ENCODE data around the gene CEBPE. TPM values are rescaled to one million over a fixed set of nuclear protein-coding genes. Genes with fewer than 3 reads are reported as not detected.

The CEBPE gene
- total RNA-seq, 1 experiment from 2014 or later, result not detected

DNA sequence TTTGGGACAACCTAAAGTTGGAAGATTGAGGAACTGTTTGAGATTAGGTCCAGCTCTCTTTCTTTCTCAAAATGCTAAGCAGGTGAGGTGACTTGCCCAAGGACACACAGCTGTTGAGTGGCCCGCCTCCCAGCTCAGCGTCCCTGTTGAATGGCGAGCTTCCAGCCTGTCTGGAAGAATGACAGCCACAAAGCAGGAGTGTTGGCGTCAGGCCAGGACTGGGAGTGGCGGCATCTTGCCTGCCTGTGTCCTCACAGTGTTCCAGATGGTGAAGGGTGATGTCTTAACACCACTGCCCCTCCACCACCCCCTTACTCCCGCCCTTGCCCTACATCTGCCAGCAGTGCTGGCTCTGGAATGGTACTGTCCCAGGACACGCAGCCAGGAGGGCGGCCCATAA lies 4.4 kb upstream of the CEBPE start:
- ChIA-PET POLR2A (interaction anchor here (1.2 kb wide), 1 partner anchor 257 kb away, joined by 3 read pairs; no protein-coding TSS in a partner anchor), CTCF (interaction anchor here (1.1 to 2.5 kb wide), 5 partner anchors 29 to 67 kb away, joined by 3 to 9 read pairs (median 3); partner anchors contain the start of gene ACIN1)
- no peaks in the 10 kb centered on the region for H3K79me2 ChIP-seq (ENCODE audit: insufficient read depth, low read length)

GRCh38 chr14:23122086-23122485 lies 3.0 kb upstream of the CEBPE start:
- no peaks in the 10 kb centered on the region for H3K4me1 ChIP-seq (ENCODE audit: control insufficient read depth in 1 of 2, insufficient read depth in 2 of 2, low read length in 2 of 2)
- H3K79me2 ChIP-seq (ENCODE audit: insufficient read depth, low read length), result no peaks in the 10 kb centered on the region
- no TSS peak for BruUV-seq (replicated peaks)
- H2AFZ ChIP-seq (ENCODE audit: low read depth, low read length, poor library complexity, severe bottlenecking), result no peak overlapping the region
- CTCF ChIA-PET, result interaction anchor here (1.2 to 4.3 kb wide), 4 partner anchors 27 to 199 kb away, joined by 3 to 162 read pairs (median 10); partner anchors contain the start of genes ACIN1, PABPN1 and SLC7A8
- DNase-seq (ENCODE audit: low read depth, low spot score), result no peak
- H4K20me1 ChIP-seq (ENCODE audit: insufficient read depth), result no peaks in the 10 kb centered on the region
- H3K27me3 ChIP-seq (ENCODE audit: insufficient read depth, low read length), result no peaks in the 10 kb centered on the region
- H3K4me3 ChIP-seq (replicated peaks in 1 of 2; ENCODE audit: low read depth in 1 of 2, low read length in 2 of 2), result no peak overlapping the region
- RAD21 ChIA-PET (ENCODE audit: low non-redundant PET in 1 of 2, low total read pairs in 2 of 2, uncharacterized antibody in 2 of 2, unreplicated experiment in 2 of 2), result interaction anchor here in 1 of 2 experiments (2.4 kb wide), 1 partner anchor 65 kb away, joined by 24 read pairs; no protein-coding TSS in a partner anchor
- no peaks in the 10 kb centered on the region for H3K9me3 ChIP-seq (ENCODE audit: control insufficient read depth in 1 of 2, insufficient read depth in 1 of 2, low read depth in 1 of 2, low read length in 2 of 2)
- no peak overlapping the region for H3K9ac ChIP-seq (ENCODE audit: low read length)
- no peak overlapping the region for H3K4me2 ChIP-seq (ENCODE audit: low read length)
- no peaks in the 10 kb centered on the region for H3K9me2 ChIP-seq (ENCODE audit: insufficient read depth)
- no peak for ATAC-seq
- H3K36me3 ChIP-seq (ENCODE audit: control insufficient read depth in 1 of 2, insufficient read depth in 2 of 2, low read length in 2 of 2), result no peaks in the 10 kb centered on the region
- no peak overlapping the region for H3K27ac ChIP-seq (ENCODE audit: low read depth, low read length)
- intact Hi-C loops (cut with micrococcal nuclease), result loop anchor here (5.0 kb wide), 1 partner anchor 260 kb away; no protein-coding TSS in a partner anchor
- POLR2A ChIA-PET, result no interaction called here
- TF ChIP-seq EZH2 (IDR thresholded peaks at IDR 0.05) (no peak), ZNF274 (IDR thresholded peaks at IDR 0.05; ENCODE audit: low read depth, low read length) (no peak), JUND (IDR thresholded peaks at IDR 0.05) (no peak), EZH2phosphoT487 (IDR thresholded peaks at IDR 0.05; ENCODE audit: borderline replicate concordance) (no peak), FOSL1 (IDR thresholded peaks at IDR 0.05; ENCODE audit: low read depth) (no peak), CEBPB (IDR thresholded peaks at IDR 0.05; ENCODE audit: low read depth) (no peak), YY1 (IDR thresholded peaks at IDR 0.05; ENCODE audit: extremely low read depth, insufficient replicate concordance, low read depth, low read length) (no peak), SIN3A (IDR thresholded peaks at IDR 0.05; ENCODE audit: low read depth) (no peak), CTCF (IDR thresholded peaks at IDR 0.05 in 2 of 3, conservative IDR thresholded peaks at IDR 0.05 in 1 of 3; ENCODE audit: borderline replicate concordance in 1 of 3, insufficient read depth in 1 of 3, low read depth in 2 of 3, low read length in 2 of 3) (no peak), ZBTB33 (IDR thresholded peaks at IDR 0.05; ENCODE audit: extremely low read depth, insufficient replicate concordance, low read length) (no peak)
- TF ChIP-seq, protein P1, sequence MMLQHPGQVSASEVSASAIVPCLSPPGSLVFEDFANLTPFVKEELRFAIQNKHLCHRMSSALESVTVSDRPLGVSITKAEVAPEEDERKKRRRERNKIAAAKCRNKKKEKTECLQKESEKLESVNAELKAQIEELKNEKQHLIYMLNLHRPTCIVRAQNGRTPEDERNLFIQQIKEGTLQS (IDR thresholded peaks at IDR 0.05), result no peak
- TF ChIP-seq, protein P2, sequence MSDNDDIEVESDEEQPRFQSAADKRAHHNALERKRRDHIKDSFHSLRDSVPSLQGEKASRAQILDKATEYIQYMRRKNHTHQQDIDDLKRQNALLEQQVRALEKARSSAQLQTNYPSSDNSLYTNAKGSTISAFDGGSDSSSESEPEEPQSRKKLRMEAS (IDR thresholded peaks at IDR 0.05), result no peak

More for the DNA sequence above, 4.4 kb upstream of the CEBPE start:
- Histone ChIP-seq H3K36me3 (ENCODE audit: control insufficient read depth in 1 of 2, insufficient read depth in 2 of 2, low read length in 2 of 2) (no peaks in the 10 kb centered on the region), H2AFZ (ENCODE audit: low read depth, low read length, poor library complexity, severe bottlenecking) (no peak overlapping the region), H3K27ac (ENCODE audit: low read depth, low read length) (no peak overlapping the region), H3K4me2 (ENCODE audit: low read length) (no peak overlapping the region), H3K9me3 (ENCODE audit: control insufficient read depth in 1 of 2, insufficient read depth in 1 of 2, low read depth in 1 of 2, low read length in 2 of 2) (no peaks in the 10 kb centered on the region), H4K20me1 (ENCODE audit: insufficient read depth) (no peaks in the 10 kb centered on the region), H3K9ac (ENCODE audit: low read length) (no peak overlapping the region), H3K9me2 (ENCODE audit: insufficient read depth) (no peaks in the 10 kb centered on the region), H3K27me3 (ENCODE audit: insufficient read depth, low read length) (no peaks in the 10 kb centered on the region), H3K4me1 (ENCODE audit: control insufficient read depth in 1 of 2, insufficient read depth in 2 of 2, low read length in 2 of 2) (no peaks in the 10 kb centered on the region), H3K4me3 (replicated peaks in 1 of 2; ENCODE audit: low read depth in 1 of 2, low read length in 2 of 2) (no peak overlapping the region)
- intact Hi-C loops (cut with micrococcal nuclease), result loop anchor here (5.0 kb wide), 1 partner anchor 259 kb away; no protein-coding TSS in a partner anchor
- RAD21 ChIA-PET (ENCODE audit: low non-redundant PET in 1 of 2, low total read pairs in 2 of 2, uncharacterized antibody in 2 of 2, unreplicated experiment in 2 of 2), result no interaction called here
- TF ChIP-seq POLR2A (IDR thresholded peaks at IDR 0.05; ENCODE audit: borderline replicate concordance, extremely low read depth, insufficient read depth, insufficient read length), result no peak
- TF ChIP-seq CBX3 (IDR thresholded peaks at IDR 0.05; ENCODE audit: low read depth), result no peak
- TF ChIP-seq JUND (IDR thresholded peaks at IDR 0.05), result no peak
- no peak for TF ChIP-seq ZNF274 (IDR thresholded peaks at IDR 0.05; ENCODE audit: low read depth, low read length)
- TF ChIP-seq, protein P2 (IDR thresholded peaks at IDR 0.05), result no peak
- no peak for TF ChIP-seq TCF7L2 (IDR thresholded peaks at IDR 0.05; ENCODE audit: borderline replicate concordance, extremely low read depth, insufficient read depth, insufficient read length)
- TF ChIP-seq EZH2phosphoT487 (IDR thresholded peaks at IDR 0.05; ENCODE audit: borderline replicate concordance), result no peak
- TF ChIP-seq ZFX (IDR thresholded peaks at IDR 0.05), result no peak
- DNase-seq (ENCODE audit: low read depth, low spot score), result no peak
- no TSS peak for BruUV-seq (replicated peaks)
- ATAC-seq, result no peak
